Raji (cell line): ENCODE results near the gene CYB561D1.
A peak's percentile ranks its signal among the peaks of the same experiment; 100 is the strongest.

Experiments
- POLR2A ChIP-seq: IDR thresholded peaks from 2 replicates; pipeline ENCODE4 v1.6.1; 2011; ENCODE audit warnings: low read depth, low read length, control low read depth; ENCODE audit not compliant: insufficient read depth

The CYB561D1 gene

DNA sequence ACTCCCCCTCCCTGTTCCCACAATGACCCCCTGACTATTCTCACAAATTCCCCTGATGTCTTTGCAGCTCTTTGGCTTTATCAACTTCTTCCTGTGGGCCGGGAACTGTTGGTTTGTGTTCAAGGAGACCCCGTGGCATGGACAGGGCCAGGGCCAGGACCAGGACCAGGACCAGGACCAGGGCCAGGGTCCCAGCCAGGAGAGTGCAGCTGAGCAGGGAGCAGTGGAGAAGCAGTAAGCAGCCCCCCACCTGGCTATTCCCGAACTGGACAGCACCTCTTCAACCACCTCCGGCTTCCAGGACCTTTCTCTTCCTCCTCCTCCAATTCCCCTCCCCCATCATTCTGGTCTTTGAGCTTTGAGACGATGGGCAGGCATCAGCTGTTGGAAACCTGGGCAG is 14.6 kb upstream of the CYB561D1 start:
- TF ChIP-seq POLR2A: no peak

DNA sequence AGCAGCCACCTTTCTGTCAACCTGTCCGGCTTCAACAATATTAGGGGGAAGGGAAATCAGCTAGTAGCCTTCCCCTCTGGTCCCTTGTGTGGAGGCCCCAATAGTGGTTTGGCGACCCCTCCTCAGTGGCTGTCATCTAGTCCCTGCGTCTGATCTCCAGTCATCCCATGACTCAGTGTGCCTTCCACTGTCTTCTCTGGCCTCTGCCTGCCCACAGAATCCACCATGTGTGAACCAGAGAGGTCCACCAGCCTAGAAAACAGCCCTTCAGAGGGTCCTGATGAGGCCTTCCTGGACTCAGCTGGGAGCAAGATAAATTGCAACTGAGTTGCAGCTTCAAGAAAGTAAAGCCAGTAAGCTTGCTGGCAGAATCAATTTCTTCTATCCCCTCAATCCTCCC is 14.0 kb upstream of the CYB561D1 start:
- TF ChIP-seq POLR2A: no peak

DNA sequence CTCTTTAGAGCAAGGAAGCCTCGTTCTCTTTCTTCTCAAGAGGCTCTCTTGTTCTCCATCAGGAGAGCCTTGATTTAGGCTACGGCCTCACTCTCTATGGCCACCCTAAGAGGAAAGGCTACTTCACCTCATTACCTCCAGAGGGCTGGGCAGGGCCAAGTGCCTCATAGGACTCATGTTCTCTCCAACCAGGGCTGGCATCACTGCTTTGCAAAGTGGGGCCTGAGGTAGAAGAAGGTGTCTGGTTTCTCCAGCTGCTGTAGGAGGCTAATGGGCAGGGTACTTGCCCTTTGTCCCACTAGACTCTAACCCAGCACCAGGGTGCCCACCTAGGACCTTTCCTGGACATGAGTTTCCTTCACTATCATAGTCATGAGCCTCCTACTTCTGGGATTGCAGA is 12.2 kb upstream of the CYB561D1 start:
- TF ChIP-seq POLR2A: no peak

DNA sequence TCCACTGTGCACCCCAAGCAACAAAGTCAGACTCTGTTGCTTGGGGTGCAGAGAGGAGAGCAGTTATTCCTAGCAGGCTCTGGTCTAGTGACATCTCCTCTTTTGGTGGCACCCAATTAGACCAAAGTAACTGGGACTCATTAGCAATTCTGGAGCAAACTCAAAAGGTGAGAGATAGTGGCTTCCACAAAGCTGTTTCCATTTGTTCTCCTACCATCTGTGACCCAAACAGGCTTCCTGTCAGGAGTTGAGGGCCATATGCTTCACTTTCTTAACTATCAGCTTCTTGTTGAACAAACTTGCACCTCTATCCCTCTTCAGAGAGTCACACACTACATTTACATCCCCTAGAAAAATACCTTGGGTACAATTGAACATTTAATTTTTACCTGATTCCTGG is 11.7 kb upstream of the CYB561D1 start:
- TF ChIP-seq POLR2A: no peak

DNA sequence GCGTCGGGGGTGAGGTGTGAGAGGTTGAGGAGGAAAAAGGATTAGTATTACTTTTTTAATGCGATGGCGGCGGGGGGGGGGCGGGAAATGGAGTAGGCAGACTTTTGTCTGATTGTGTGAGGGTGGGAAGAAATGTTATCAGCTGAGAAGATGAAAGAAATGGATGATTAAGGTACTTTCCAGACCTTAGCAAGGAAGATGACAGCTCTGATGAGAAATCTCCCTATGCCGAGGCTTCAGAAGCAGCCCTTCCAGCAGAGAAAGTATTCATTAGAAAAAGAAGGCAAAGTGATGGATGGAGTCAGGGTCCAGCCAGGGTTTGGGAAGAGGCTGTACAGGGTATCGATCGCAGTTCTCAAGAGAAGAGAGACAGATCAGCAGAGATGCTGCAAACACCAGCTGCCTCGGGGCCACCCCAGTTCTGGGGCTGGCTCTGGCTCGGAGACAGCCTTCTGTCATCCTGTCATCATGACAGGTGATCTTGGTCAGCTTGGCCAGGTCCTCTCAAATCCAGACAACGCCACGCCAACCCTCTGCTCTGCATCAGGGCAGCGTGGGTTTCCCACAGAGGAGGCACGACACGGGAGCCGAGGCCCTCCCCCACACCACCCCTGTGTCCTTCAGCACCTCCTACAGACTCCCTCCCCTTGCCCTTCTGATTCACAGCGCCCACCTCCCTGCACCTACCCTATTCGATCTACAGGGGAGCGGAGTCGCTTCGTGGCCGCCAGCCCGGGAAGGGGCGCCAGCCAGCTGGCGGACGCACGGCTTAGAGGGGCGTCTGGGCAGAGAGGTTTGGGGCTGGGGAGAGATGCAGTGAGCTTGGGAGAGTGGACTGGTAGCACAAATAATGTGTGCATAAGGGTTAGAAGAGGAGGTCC is 10.9 kb upstream of the CYB561D1 start:
- no peak for TF ChIP-seq POLR2A

DNA sequence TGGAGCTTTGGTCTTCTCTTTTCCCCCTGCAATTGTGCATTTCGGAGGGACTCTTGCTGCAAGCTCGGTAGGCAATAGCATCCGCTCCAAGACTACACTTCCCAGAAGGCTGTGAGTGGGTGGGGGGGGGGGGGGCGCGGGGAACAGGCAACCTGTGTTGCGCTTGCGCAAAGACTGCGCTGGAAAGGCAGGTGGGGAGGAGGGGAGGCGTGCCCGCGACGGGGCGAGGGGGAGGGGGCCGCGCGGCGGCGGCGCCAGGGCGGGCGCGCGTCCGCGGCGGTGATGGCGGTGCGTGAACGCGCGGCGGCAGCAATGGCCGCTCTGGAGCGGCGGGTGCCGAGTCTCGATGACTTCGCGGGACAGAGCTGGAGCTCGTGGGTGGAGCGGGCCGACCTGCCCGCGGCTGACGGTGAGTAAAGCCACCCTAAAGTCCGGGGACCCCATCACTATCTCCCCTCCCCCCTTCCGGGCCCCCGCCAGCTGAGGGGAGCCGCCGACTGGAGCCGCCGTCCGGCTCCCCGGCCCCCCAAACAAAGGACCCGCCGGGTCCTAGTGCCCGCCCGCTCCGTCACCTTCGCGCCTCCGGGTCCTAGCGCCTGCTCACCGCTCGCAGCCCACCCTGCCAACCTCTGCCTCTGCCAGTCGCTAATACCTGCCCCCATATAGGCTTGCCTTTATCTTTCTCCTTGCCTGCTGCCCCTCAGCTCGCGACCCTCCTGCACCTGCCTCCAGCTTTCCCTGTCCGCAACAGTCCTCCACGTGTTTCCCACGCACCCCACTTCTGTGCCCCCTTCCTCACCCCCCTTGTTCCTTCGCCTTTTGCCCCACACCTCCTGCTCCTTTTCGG is 10.0 kb upstream of the CYB561D1 start, which contains the start of gene ATXN7L2:
ATXN7L2 (plus strand) TSS at position 234 of the 847 bp plus-strand sequence; CDS start at position 283, 49 bp downstream.
- peak; percentile 80 for TF ChIP-seq POLR2A

DNA sequence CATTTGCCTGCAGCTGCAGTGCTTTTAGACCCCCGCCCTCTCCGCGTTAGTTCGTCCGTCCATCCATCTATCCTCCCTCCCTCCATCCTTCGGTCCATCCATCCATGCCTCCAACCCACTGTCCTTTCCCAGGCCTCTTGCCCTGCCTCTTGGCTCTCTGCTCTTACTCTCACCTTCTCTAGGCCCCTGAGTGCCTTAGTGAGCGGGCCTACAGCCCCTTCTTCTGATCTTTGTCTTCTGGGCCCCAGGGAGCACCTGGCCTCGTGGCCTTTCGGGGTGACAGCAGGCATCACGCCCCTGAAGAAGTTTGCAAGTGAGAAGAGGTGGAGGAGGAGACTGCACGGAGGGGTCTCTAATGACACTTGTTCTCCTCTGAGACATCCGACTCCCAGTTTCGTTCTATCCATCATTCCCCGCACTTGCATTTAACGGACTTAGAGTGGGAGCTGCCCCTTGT is 9.3 kb upstream of the CYB561D1 start:
- TF ChIP-seq POLR2A: no peak

DNA sequence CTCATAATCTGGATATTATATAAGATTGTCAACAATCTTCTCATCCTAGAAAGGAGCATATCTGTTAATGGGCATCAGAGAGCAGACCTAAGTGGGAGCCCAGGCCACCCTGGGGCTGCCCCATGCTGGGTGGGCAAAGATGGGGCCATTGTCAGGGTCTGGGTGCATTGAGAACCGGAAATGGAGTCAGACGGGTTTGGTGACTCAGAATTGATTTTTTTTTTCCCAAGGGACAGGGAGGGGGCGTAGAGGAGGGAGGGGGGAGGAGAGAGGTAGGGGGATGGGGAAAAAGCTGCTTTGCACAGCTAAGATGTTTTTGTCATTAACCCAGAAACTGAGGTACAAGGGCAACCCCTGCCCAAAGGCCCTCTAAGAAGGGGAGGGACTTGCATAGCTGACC is 8.9 kb upstream of the CYB561D1 start:
- no peak for TF ChIP-seq POLR2A

DNA sequence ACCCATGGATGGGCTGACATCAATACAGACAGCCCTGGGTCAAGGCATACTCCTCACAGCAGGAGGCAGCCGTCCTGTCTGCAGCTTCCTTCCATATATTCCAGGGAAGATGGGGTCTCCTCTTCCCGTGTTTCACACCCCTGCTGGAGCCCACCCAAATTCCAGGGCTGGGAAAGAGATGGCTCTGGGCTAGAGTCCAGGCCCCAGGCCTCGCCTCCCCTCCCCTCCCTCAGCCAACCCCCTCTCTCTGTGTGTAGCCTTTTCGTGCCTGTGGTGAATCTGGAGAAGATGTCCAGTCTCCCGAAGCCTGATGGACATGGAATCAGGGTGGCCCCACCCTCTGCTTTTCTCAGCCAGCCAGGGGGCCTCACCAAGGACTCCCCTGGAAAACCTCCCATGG is 6.6 kb upstream of the CYB561D1 start:
- TF ChIP-seq POLR2A: no peak

DNA sequence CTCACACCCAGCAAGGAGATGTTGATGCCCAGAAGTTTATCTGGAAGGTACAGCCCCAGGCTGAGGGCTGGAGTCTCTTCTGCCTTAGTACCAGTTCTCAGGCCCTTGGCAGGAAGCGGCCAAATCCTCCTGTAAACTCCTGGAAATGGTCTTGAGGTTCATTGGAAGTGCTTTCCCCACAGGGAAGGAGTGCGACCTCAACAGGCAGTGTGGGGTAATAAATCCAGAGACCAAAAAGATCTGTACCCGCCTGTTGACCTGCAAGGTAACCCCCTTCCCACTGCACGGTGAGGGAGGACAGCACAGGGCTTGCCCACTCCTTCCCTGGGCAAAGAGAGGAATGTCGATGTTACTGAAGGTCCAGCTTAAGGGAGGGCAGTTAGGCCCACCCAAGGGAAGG is 5.7 kb upstream of the CYB561D1 start:
- TF ChIP-seq POLR2A: no peak

DNA sequence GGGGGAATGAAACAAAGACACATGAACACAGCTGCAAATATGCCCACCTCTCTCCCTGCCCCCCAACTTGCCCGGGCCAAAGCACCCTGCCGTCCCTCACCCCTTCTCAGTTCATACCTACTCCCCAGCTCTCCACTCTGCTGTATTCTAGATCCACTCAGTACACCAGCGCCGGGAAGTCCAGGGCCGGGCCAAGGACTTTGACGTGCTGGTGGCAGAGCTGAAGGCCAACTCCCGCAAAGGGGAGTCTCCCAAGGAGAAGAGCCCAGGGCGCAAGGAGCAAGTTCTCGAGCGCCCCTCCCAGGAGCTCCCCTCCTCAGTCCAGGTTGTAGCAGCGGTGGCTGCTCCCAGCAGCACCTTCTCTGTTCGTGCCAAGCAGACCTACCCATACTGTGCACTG is 5.2 kb upstream of the CYB561D1 start:
- no peak for TF ChIP-seq POLR2A

DNA sequence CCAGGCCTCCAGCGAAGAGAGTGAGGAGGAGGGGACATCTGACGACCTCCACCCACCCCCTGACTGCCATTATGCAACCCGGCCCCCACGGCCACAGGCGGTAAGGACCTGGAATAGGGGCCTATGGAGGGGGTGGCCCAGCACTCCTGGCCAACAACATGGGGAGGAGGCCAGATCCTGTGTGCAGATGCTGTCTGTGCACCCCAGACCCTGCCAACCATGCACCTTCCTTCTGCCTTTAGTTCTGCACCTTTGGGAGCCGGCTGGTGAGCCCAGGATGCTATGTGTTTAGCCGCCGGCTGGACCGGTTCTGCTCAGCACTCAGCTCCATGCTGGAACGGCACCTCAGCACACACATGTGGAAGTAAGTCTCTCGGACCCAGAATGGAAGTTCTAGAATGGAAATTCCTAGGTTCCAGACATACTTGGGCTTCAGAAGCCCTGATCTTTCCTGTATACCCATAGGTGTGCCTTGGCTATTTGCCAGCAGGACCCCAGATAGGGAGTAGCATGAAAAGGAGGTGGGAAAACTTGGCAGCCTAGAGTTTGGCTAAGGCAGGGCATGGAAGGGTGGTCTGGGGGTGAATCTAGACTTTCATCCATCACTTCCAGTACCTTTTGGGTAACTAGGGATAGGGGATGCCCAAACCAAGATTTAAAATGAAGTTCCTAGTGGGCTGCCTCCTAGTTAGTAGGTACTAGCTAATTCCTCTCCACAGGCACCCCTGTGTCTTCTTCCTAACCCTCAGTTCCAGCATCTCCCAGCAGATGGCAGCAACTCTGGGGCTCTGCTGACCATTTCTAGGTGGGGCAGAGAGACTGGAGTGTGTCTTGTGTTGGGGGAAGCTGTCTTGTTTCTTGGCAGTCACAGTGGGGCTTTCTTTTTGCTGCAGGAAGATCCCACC is 3.6 kb upstream of the CYB561D1 start:
- no peak for TF ChIP-seq POLR2A

DNA sequence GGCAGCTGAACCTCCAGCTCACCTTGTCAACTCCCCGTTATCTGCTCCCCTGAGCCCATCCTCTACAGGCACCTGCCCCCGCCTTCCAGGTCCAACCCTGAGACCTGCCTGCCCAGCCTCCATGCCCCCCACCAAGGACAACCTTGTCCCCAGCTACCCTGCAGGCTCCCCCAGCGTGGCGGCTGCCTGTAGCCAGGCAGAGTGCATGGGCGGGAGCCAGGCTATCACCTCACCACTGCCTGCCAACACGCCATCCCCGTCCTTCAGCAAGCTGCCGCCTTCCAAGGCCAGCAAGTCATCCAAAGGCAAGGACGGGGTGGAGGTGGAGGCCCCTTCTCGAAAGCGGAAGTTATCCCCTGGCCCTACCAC is 3.0 kb upstream of the CYB561D1 start:
- no peak for TF ChIP-seq POLR2A

DNA sequence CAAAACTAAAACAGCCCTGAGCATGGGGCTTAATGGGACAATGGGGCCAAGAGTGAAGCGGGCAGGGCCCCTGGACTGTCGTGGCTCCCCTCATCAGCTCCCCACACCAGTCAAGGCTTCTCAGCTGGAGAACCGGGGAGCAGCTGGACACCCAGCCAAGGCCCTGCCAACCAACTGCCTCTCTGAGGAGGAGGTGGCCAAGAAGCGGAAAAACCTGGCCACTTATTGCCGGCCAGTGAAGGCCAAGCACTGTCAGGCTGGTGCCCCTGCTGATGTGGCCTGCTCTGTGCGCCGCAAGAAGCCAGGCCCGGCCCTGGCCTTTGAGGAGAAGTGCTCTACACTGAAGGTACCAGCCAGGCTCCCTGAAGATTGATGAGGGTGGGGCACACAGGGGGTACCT is 2.5 kb upstream of the CYB561D1 start:
- TF ChIP-seq POLR2A: no peak

DNA sequence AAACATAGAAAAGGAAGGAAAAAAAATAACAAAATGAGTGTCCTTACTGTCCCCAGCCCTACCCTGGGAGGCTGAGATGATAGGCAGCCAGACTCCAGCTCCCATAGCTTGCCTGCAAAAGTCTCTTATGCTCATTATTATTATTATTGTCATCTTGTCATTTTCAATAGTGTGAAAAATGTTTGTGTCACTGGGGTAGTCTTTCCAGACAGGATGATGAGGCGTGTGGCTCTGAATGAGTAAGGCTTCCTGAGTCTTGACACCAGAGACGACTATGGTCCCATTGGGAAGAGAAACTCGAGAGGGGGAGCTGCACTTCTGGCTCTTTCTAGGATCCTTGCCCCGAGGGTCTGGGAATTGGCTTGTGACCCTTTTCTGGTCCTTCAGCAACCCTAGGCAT is 1.1 kb upstream of the CYB561D1 start:
- TF ChIP-seq POLR2A: no peak
